Astrocyte of the spinal cord (primary cell): ENCODE data around the gene GPBP1.
"Not testable (repeated sequence)": the region's sequence is repeated elsewhere in the genome, so short reads cannot be mapped to it uniquely, and the experiment has no call there.

Source experiments
- DNase-seq: peaks from one replicate; pipeline ENCODE4 v3.0.0; 2011; ENCODE audit warnings: low read depth, low spot score
- H3K4me3 ChIP-seq: 2 replicates; pipeline ENCODE4 v1.5.1; 2011; ENCODE audit warnings: low read depth, mild to moderate bottlenecking, low read length, moderate library complexity
- CTCF ChIP-seq: IDR thresholded peaks from 2 replicates; pipeline ENCODE4 v1.5.1; 2012; ENCODE audit warnings: low read depth, mild to moderate bottlenecking, low read length, inconsistent platforms
- in situ Hi-C: cut with HindIII; loops from 2 replicates; pipeline ENCODE4 v1.10.0; 2017; ENCODE audit warnings: low sequenced_read_pairs

GPBP1 gene

GRCh38 chr5:57189515-57189914 is 15.7 kb downstream of the GPBP1 start:
- H3K4me3 ChIP-seq: no peak overlapping the region
- in situ Hi-C loops: no loop called here
- DNase-seq: no peak
- TF ChIP-seq CTCF: no peak

- no peak overlapping the region for H3K4me3 ChIP-seq
- no peak for DNase-seq
- TF ChIP-seq CTCF: no peak
- in situ Hi-C loops: no loop called here
Measured at GRCh38 chr5:57190593-57190992, 16.7 kb downstream of the GPBP1 start.

- in situ Hi-C loops: no loop called here
- DNase-seq: no peak
- no peak overlapping the region for H3K4me3 ChIP-seq
- TF ChIP-seq CTCF: no peak
Measured at GRCh38 chr5:57191163-57191562, 17.3 kb downstream of the GPBP1 start.

GRCh38 chr5:57191986-57192385 is 18.1 kb downstream of the GPBP1 start:
- TF ChIP-seq CTCF: no peak
- no peak overlapping the region for H3K4me3 ChIP-seq
- in situ Hi-C loops: no loop called here

GRCh38 chr5:57192832-57193231 is 19.0 kb downstream of the GPBP1 start:
- DNase-seq, in situ Hi-C loops, H3K4me3 ChIP-seq: not testable (repeated sequence)

More at GRCh38 chr5:57191986-57192385, 18.1 kb downstream of the GPBP1 start:
- DNase-seq: no peak

- TF ChIP-seq CTCF: no peak
- H3K4me3 ChIP-seq: no peak overlapping the region
- in situ Hi-C loops: no loop called here
- no peak for DNase-seq
Measured at GRCh38 chr5:57193757-57194413, 20.0 kb downstream of the GPBP1 start.

GRCh38 chr5:57194653-57195052 is 20.8 kb downstream of the GPBP1 start:
- TF ChIP-seq CTCF: no peak
- H3K4me3 ChIP-seq: no peak overlapping the region
- in situ Hi-C loops: no loop called here
- no peak for DNase-seq
